ENCODE data around the gene CABLES2. TPM values are rescaled to one million over a fixed set of nuclear protein-coding genes. Genes with fewer than 3 reads are reported as not detected.
A peak's percentile ranks its signal among the peaks of the same experiment; 100 is the strongest.

The CABLES2 gene
- polyA plus RNA-seq, 2 of the 4 experiments (the other 2 are of a cell fraction) = 3.9 to 7.7 TPM

GRCh38 chr20:62446481-62446880 lies 39.4 kb upstream of the CABLES2 start:
- ChIA-PET CTCF (interaction anchor here (1.8 kb wide), 1 partner anchor 170 kb away, joined by 5 read pairs; no protein-coding TSS in a partner anchor), POLR2A (no interaction called here)
- FAIRE-seq (no peak), ATAC-seq (no peak), DNase-seq (ENCODE audit: low read depth in 1 of 2, low spot score in 1 of 2) (no peak)
- TF ChIP-seq GATA3 (IDR thresholded peaks at IDR 0.05; ENCODE audit: borderline replicate concordance) = no peak
- TF ChIP-seq MAFK (IDR thresholded peaks at IDR 0.05; ENCODE audit: partially characterized antibody) = peak; percentile 70
- no peak for TF ChIP-seq RCOR1 (IDR thresholded peaks at IDR 0.05; ENCODE audit: low read depth, low read length)
- no peak overlapping the region for H3K4me2 ChIP-seq
- no peaks in the 10 kb centered on the region for H3K4me1 ChIP-seq
- H3K4me3 ChIP-seq = no peak overlapping the region
- 42% methylated on average over 11 of the region's 12 CpGs for WGBS (ENCODE audit: missing lambda C conversion rate)
- H3K27ac ChIP-seq = no peak overlapping the region
- H3K9me3 ChIP-seq = no peaks in the 10 kb centered on the region

- POLR2A ChIA-PET = no interaction called here
These were observed 38.7 kb upstream of the CABLES2 start for GRCh38 chr20:62445553-62446340.

GRCh38 chr20:62444286-62444685 lies 37.2 kb upstream of the CABLES2 start:
- CTCF ChIA-PET = interaction anchor here (1.0 to 1.5 kb wide), 4 partner anchors 55 to 483 kb away, joined by 3 to 6 read pairs (median 4); no protein-coding TSS in a partner anchor
- FAIRE-seq (no peak), DNase-seq (ENCODE audit: low read depth in 1 of 2, low spot score in 1 of 2) (no peak), ATAC-seq (no peak)
- Histone ChIP-seq H3K9me3 (no peaks in the 10 kb centered on the region), H3K4me3 (no peak overlapping the region), H3K27ac (no peak overlapping the region), H3K4me2 (no peak overlapping the region), H3K4me1 (no peaks in the 10 kb centered on the region)
- 58% methylated on average over 6 of the region's 6 CpGs for WGBS (ENCODE audit: missing lambda C conversion rate)
- TF ChIP-seq RARB (CRISPR knock-in tag; IDR thresholded peaks at IDR 0.05) (no peak), FOSB (CRISPR knock-in tag; IDR thresholded peaks at IDR 0.05) (no peak), TFCP2L1 (CRISPR knock-in tag; IDR thresholded peaks at IDR 0.05) (no peak), POLR2A (IDR thresholded peaks at IDR 0.05; ENCODE audit: low read length) (no peak)
- POLR2A ChIA-PET = no interaction called here

More at GRCh38 chr20:62445553-62446340, 38.7 kb upstream of the CABLES2 start:
- Histone ChIP-seq H3K9me3 (no peaks in the 10 kb centered on the region), H3K4me2 (no peak overlapping the region), H3K4me3 (no peak overlapping the region), H3K4me1 (no peaks in the 10 kb centered on the region), H3K27ac (no peak overlapping the region)
- FAIRE-seq (no peak), DNase-seq (ENCODE audit: low read depth in 1 of 2, low spot score in 1 of 2) (no peak), ATAC-seq (no peak)
- WGBS (ENCODE audit: missing lambda C conversion rate) = 58% methylated on average over 9 of the region's 36 CpGs
- CTCF ChIA-PET = interaction anchor here (0.5 to 1.2 kb wide), 4 partner anchors 32 to 482 kb away, joined by 3 to 5 read pairs (median 3); no protein-coding TSS in a partner anchor
- TF ChIP-seq RFX5 (IDR thresholded peaks at IDR 0.05) = no peak
- TF ChIP-seq CBX2 (IDR thresholded peaks at IDR 0.05; ENCODE audit: borderline replicate concordance, low read depth) = no peak
- TF ChIP-seq ZFP36 (IDR thresholded peaks at IDR 0.05; ENCODE audit: borderline replicate concordance, partially characterized antibody) = peak; percentile 43
- TF ChIP-seq BCL3 (IDR thresholded peaks at IDR 0.05) = no peak
- no peak for TF ChIP-seq ATOH8 (CRISPR knock-in tag; IDR thresholded peaks at IDR 0.05; ENCODE audit: low read depth)
- no peak for TF ChIP-seq SREBF2 (IDR thresholded peaks at IDR 0.05)

GRCh38 chr20:62441987-62442539 lies 35.0 kb upstream of the CABLES2 start:
- Histone ChIP-seq H3K4me3 (no peak overlapping the region), H3K27ac (no peak overlapping the region), H3K4me1 (no peaks in the 10 kb centered on the region), H3K9me3 (no peaks in the 10 kb centered on the region), H3K4me2 (no peak overlapping the region)
- ChIA-PET CTCF (interaction anchor here (1.2 to 1.8 kb wide), 3 partner anchors 8 to 58 kb away, joined by 3 to 6 read pairs (median 4); no protein-coding TSS in a partner anchor), POLR2A (no interaction called here)
- DNase-seq (ENCODE audit: low read depth in 1 of 2, low spot score in 1 of 2) (no peak), ATAC-seq (no peak), FAIRE-seq (no peak)
- 56% methylated on average over 9 of the region's 16 CpGs for WGBS (ENCODE audit: missing lambda C conversion rate)
- TF ChIP-seq E2F6 (IDR thresholded peaks at IDR 0.05; ENCODE audit: borderline replicate concordance, low read depth) (no peak), CTCF (IDR thresholded peaks at IDR 0.05) (no peak), RNF2 (IDR thresholded peaks at IDR 0.05; ENCODE audit: borderline replicate concordance, low read depth) (no peak), EP300 (IDR thresholded peaks at IDR 0.05) (no peak), HDAC2 (IDR thresholded peaks at IDR 0.05) (no peak), TFCP2L1 (CRISPR knock-in tag; IDR thresholded peaks at IDR 0.05) (no peak), POLR2AphosphoS2 (conservative IDR thresholded peaks at IDR 0.05; ENCODE audit: low read length) (no peak), NPAS2 (CRISPR knock-in tag; IDR thresholded peaks at IDR 0.05; ENCODE audit: borderline replicate concordance) (no peak), USF2 (IDR thresholded peaks at IDR 0.05) (no peak), NR3C1 (IDR thresholded peaks at IDR 0.05) (no peak), GATA3 (IDR thresholded peaks at IDR 0.05; ENCODE audit: borderline replicate concordance) (no peak), HES2 (IDR thresholded peaks at IDR 0.05) (no peak), CEBPB (IDR thresholded peaks at IDR 0.05) (no peak), HOXA7 (CRISPR knock-in tag; IDR thresholded peaks at IDR 0.05) (no peak), RARB (CRISPR knock-in tag; IDR thresholded peaks at IDR 0.05) (no peak)
